Endodermal cell (in vitro differentiated cells): Measurements from ENCODE around the gene ZKSCAN2. TPM values are rescaled to one million over a fixed set of nuclear protein-coding genes. Genes with fewer than 3 reads are reported as not detected.

Experiments used
- DNase-seq: peaks from one replicate; pipeline ENCODE4 v3.0.0-alpha.2; 2017
- H3K27ac ChIP-seq: 2 replicates; pipeline ENCODE4 v1.5.1; 2013; ENCODE audit warnings: mild to moderate bottlenecking, low read depth, low read length, moderate library complexity
- H3K27me3 ChIP-seq: 2 replicates; pipeline ENCODE4 v1.6.1; 2013; ENCODE audit warnings: mild to moderate bottlenecking, low read length, moderate library complexity; ENCODE audit not compliant: insufficient read depth, control insufficient read depth, poor library complexity, severe bottlenecking
- H3K36me3 ChIP-seq: 2 replicates; pipeline ENCODE4 v1.7.0; 2013; ENCODE audit warnings: mild to moderate bottlenecking, low read length, moderate library complexity; ENCODE audit not compliant: control insufficient read depth, insufficient read depth
- H3K4me1 ChIP-seq: one replicate; pipeline ENCODE4 v1.7.0; 2013; ENCODE audit warnings: low read length; ENCODE audit not compliant: control insufficient read depth, insufficient read depth
- H3K4me3 ChIP-seq: 2 replicates; pipeline ENCODE4 v1.5.1; 2013; ENCODE audit warnings: mild to moderate bottlenecking, low read length, moderate library complexity
- H3K9ac ChIP-seq: 2 replicates; pipeline ENCODE4 v1.6.1; 2013; ENCODE audit warnings: mild to moderate bottlenecking, low read length, moderate library complexity; ENCODE audit not compliant: poor library complexity, severe bottlenecking; ENCODE audit errors: extremely low read depth
- H3K9me3 ChIP-seq: 2 replicates; pipeline ENCODE4 v1.6.1; 2013; ENCODE audit warnings: mild to moderate bottlenecking, low read length, moderate library complexity; ENCODE audit not compliant: control insufficient read depth
- H3K27ac Mint-ChIP-seq: 2 replicates; pipeline ENCODE4 v1.8.0; 2020; ENCODE audit warnings: mixed read lengths
- H3K27me3 Mint-ChIP-seq: 2 replicates; pipeline ENCODE4 v1.8.0; 2021; ENCODE audit warnings: mild to moderate bottlenecking, mixed read lengths; ENCODE audit not compliant: insufficient read depth
- H3K36me3 Mint-ChIP-seq: 2 replicates; pipeline ENCODE4 v1.8.0; 2020; ENCODE audit warnings: low read depth, mixed read lengths
- H3K4me1 Mint-ChIP-seq: 2 replicates; pipeline ENCODE4 v1.8.0; 2020; ENCODE audit warnings: mixed read lengths
- H3K4me3 Mint-ChIP-seq: 2 replicates; pipeline ENCODE4 v1.8.0; 2020; ENCODE audit warnings: mild to moderate bottlenecking, moderate library complexity, mixed read lengths
- H3K9me3 Mint-ChIP-seq: 2 replicates; pipeline ENCODE4 v1.8.0; 2020; ENCODE audit warnings: mild to moderate bottlenecking, mixed read lengths
- WGBS, 2 experiments: methylation state at CpG; one replicate each; pipeline versions ENCODE4 v1.1.5 to v1.1.7; 2013; ENCODE audit warnings: missing lambda C conversion rate in 2 of 2, mixed read lengths in 1 of 2; ENCODE audit not compliant: insufficient coverage in 1 of 2, insufficient read length in 1 of 2; 5-methylcytosine and 5-hydroxymethylcytosine counted together
- total RNA-seq, 2 donors: library from RNA; stranded (reverse); fragmentation: NEBNext Ultra II Directional in 1 of 2; extraction: Animal tissue kit (Norgen Biotek cat#: 25700) in 1 of 2; gene quantifications; 2 replicates in 1 of 2; 3 replicates in 1 of 2; pipeline ENCODE4 v1.2.1, GENCODE V29; 2021
- TF ChIP-seq, protein P1 (sequence below): fragments of 200-600 bp; sonication (generic); conservative IDR thresholded peaks from 2 replicates; pipeline ENCODE4 v1.5.0; 2021; ENCODE audit warnings: antibody characterized with exemption, mild to moderate bottlenecking

ZKSCAN2 gene
- total RNA-seq, 2 donors from 2014 or later = 19.2 to 19.6 TPM

DNA sequence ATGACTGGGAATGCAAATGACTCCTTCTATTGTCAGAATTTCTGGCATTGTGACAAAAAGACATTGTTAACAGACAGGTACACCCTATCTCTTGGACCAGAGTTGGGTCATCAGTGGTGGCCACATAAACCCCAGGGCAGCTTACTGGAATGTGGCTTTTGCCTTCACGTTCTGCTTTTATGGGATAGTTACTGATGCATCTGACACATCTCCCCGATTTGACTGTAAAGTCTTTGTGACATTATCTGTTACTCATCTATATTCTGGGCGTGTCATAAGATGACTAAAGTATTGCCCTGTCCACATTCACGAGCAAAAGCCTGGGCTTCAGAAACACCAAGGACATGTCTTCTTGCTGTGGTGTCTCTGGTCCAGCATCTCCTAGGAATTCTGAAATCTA is 59.6 kb downstream of the ZKSCAN2 start:
- Mint-ChIP-seq H3K36me3 (no peaks in the 10 kb centered on the region), H3K27me3 (no peaks in the 10 kb centered on the region)

DNA sequence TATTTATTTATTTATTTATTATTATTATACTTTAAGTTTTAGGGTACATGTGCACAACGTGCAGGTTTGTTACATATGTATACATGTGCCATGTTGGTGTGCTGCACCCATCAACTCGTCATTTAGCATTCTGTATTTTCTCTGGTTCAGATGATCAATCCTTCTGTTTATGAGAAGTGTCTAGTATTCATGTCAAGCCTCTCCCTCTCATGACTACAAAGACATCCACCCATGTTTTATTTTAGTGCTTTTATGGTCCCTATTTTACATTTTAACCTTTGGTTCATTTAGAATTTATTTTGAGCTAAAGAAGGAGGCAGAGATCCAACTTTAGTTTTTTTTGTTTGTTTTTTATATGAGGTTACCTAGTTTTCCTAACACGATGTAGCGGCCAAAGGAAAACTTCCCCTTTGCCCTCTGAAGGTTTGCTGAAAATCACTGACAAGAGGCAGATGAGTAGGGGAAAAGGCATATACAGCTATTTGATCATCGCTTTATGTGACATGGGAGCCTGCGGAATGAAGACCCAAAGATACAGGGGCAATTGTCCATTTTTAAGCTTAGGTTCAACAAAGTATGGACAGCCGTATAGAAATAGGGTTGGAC is 63.3 kb downstream of the ZKSCAN2 start:
- Histone ChIP-seq H3K36me3 (no peaks in the 10 kb centered on the region), H3K9me3 (no peaks in the 10 kb centered on the region), H3K4me1 (no peaks in the 10 kb centered on the region), H3K27ac (no peak overlapping the region), H3K9ac (no peak overlapping the region), H3K27me3 (no peaks in the 10 kb centered on the region), H3K4me3 (no peak overlapping the region)
- no peaks in the 10 kb centered on the region for H3K4me1 Mint-ChIP-seq
- no peaks in the 10 kb centered on the region for H3K27me3 Mint-ChIP-seq
- DNase-seq = no peak
- TF ChIP-seq, protein P1, sequence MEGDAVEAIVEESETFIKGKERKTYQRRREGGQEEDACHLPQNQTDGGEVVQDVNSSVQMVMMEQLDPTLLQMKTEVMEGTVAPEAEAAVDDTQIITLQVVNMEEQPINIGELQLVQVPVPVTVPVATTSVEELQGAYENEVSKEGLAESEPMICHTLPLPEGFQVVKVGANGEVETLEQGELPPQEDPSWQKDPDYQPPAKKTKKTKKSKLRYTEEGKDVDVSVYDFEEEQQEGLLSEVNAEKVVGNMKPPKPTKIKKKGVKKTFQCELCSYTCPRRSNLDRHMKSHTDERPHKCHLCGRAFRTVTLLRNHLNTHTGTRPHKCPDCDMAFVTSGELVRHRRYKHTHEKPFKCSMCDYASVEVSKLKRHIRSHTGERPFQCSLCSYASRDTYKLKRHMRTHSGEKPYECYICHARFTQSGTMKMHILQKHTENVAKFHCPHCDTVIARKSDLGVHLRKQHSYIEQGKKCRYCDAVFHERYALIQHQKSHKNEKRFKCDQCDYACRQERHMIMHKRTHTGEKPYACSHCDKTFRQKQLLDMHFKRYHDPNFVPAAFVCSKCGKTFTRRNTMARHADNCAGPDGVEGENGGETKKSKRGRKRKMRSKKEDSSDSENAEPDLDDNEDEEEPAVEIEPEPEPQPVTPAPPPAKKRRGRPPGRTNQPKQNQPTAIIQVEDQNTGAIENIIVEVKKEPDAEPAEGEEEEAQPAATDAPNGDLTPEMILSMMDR = no peak
- no peaks in the 10 kb centered on the region for H3K36me3 Mint-ChIP-seq
- H3K27ac Mint-ChIP-seq = no peak overlapping the region
- H3K9me3 Mint-ChIP-seq = no peaks in the 10 kb centered on the region
- WGBS, 2 experiments = 90 to 100% methylated on average over 4 to 7 of the region's 7 CpGs
- H3K4me3 Mint-ChIP-seq = no peak overlapping the region

More for the DNA sequence above, 59.6 kb downstream of the ZKSCAN2 start:
- Mint-ChIP-seq H3K4me1 (no peaks in the 10 kb centered on the region), H3K9me3 (no peaks in the 10 kb centered on the region), H3K4me3 (no peak overlapping the region), H3K27ac (no peak overlapping the region)
- no peak overlapping the region for H3K27ac ChIP-seq
- H3K9ac ChIP-seq = no peak overlapping the region
- 83 to 96% methylated on average over 4 of the region's 4 CpGs for WGBS, 2 experiments
- no peaks in the 10 kb centered on the region for H3K4me1 ChIP-seq
- no peaks in the 10 kb centered on the region for H3K27me3 ChIP-seq
- TF ChIP-seq, protein P1 = no peak
- no peak for DNase-seq
- H3K9me3 ChIP-seq = no peaks in the 10 kb centered on the region
- no peaks in the 10 kb centered on the region for H3K36me3 ChIP-seq
- H3K4me3 ChIP-seq = no peak overlapping the region

DNA sequence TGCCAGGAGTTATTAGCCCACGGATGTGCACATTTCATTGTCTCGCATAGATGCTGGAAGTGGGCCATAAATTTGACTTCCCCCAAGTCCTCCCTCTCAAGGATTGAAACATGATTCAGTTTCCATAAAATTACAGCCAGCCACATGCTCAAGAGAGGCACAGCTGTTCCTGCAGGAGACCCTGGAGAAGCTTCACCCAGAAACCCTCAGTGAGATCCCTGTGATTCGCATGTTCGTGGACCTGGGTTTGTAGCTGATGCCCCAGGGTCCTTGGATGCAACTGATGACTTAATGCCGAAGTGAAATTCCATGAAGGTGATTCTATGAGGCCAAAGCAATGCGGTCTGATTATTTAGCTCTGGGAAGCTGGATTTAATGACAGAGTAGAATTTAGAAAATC is 65.5 kb downstream of the ZKSCAN2 start:
- H3K9ac ChIP-seq = no peak overlapping the region
- H3K4me3 ChIP-seq = no peak overlapping the region
- H3K36me3 ChIP-seq = no peaks in the 10 kb centered on the region
- 92 to 96% methylated on average over 4 to 6 of the region's 6 CpGs for WGBS, 2 experiments
- no peak for DNase-seq
- no peak overlapping the region for H3K27ac ChIP-seq
- Mint-ChIP-seq H3K4me1 (no peaks in the 10 kb centered on the region), H3K27ac (no peak overlapping the region), H3K9me3 (no peaks in the 10 kb centered on the region), H3K27me3 (no peaks in the 10 kb centered on the region), H3K36me3 (no peaks in the 10 kb centered on the region), H3K4me3 (no peak overlapping the region)
- H3K4me1 ChIP-seq = no peaks in the 10 kb centered on the region
- H3K27me3 ChIP-seq = no peaks in the 10 kb centered on the region
- no peaks in the 10 kb centered on the region for H3K9me3 ChIP-seq
- TF ChIP-seq, protein P1 = no peak
